Middle frontal gyrus (tissue), 1 donor: ENCODE data around the gene NUDT11.
"Not testable (repeated sequence)": the region's sequence is repeated elsewhere in the genome, so short reads cannot be mapped to it uniquely, and the experiment has no call there.

ENCODE experiments used
- DNase-seq: peaks from one replicate; pipeline ENCODE4 v3.0.0-alpha.2; 2015; ENCODE audit warnings: low spot score; ENCODE audit errors: extremely low spot score

The NUDT11 gene

GRCh38 chrX:51496501-51497291 is at the start of gene NUDT11:
NUDT11 (minus strand) TSS chrX:51496592; CDS start chrX:51496444, 148 bp downstream.
- no peak for DNase-seq

- DNase-seq, result no peak
Observed at GRCh38 chrX:51520393-51520792, 24.0 kb upstream of the NUDT11 start.

GRCh38 chrX:51519131-51519530 is 22.7 kb upstream of the NUDT11 start:
- DNase-seq, result not testable (repeated sequence)

GRCh38 chrX:51507551-51507950 is 11.2 kb upstream of the NUDT11 start:
- no peak for DNase-seq

- DNase-seq, result not testable (repeated sequence)
Observed at GRCh38 chrX:51495701-51496488, 497 bp downstream of the NUDT11 start.

- no peak for DNase-seq
Observed at GRCh38 chrX:51494409-51494808, 2.0 kb downstream of the NUDT11 start.

GRCh38 chrX:51487960-51488267 is 8.5 kb downstream of the NUDT11 start:
- no peak for DNase-seq

- DNase-seq, result no peak
Observed at GRCh38 chrX:51484616-51485015, 11.8 kb downstream of the NUDT11 start.

- not testable (repeated sequence) for DNase-seq
Observed at GRCh38 chrX:51482411-51482810, 14.0 kb downstream of the NUDT11 start.

- no peak for DNase-seq
Observed at GRCh38 chrX:51476930-51477329, 19.5 kb downstream of the NUDT11 start.

GRCh38 chrX:51463322-51463721 is 33.1 kb downstream of the NUDT11 start:
- DNase-seq, result no peak

GRCh38 chrX:51461053-51462044 is 35.0 kb downstream of the NUDT11 start:
- peak; percentile 2 for DNase-seq

- DNase-seq, result no peak
Observed at GRCh38 chrX:51459125-51459524, 37.3 kb downstream of the NUDT11 start.

- DNase-seq, result no peak
Observed at GRCh38 chrX:51456814-51457213, 39.6 kb downstream of the NUDT11 start.

- DNase-seq, result no peak
Observed at GRCh38 chrX:51456246-51456645, 40.1 kb downstream of the NUDT11 start.

- no peak for DNase-seq
Observed at GRCh38 chrX:51440365-51440764, 56.0 kb downstream of the NUDT11 start.
